T-helper 2 cell treated with Interferon-gamma antibody and Interleukin-4, amounts not matched to agents 5 μg/mL and 100 μg/mL, for 36 hours (primary cell): ENCODE data around the gene AFF1.

Experiments used
- DNase-seq: peaks from one replicate; pipeline ENCODE4 v3.0.0; 2021; ENCODE audit warnings: low spot score
- H3K27ac Mint-ChIP-seq: one replicate; pipeline ENCODE4 v1.8.0; 2021; ENCODE audit warnings: mild to moderate bottlenecking, mixed read lengths
- H3K27me3 Mint-ChIP-seq: one replicate; pipeline ENCODE4 v1.8.0; 2021; ENCODE audit warnings: low read depth, mixed read lengths
- H3K36me3 Mint-ChIP-seq: one replicate; pipeline ENCODE4 v1.8.0; 2021; ENCODE audit warnings: low read depth, mixed read lengths
- H3K4me1 Mint-ChIP-seq: one replicate; pipeline ENCODE4 v1.8.0; 2021; ENCODE audit warnings: low read depth, mixed read lengths
- H3K4me3 Mint-ChIP-seq: one replicate; pipeline ENCODE4 v1.8.0; 2022; ENCODE audit warnings: mild to moderate bottlenecking, moderate library complexity, mixed read lengths
- H3K9me3 Mint-ChIP-seq: one replicate; pipeline ENCODE4 v1.8.0; 2021; ENCODE audit warnings: mixed read lengths

The AFF1 gene

GRCh38 chr4:87109121-87109520 is 174.3 kb downstream of the AFF1 start:
- Mint-ChIP-seq H3K4me1 (peaks cover 11% of the 10 kb centered on the region), H3K27ac (no peak overlapping the region), H3K4me3 (no peak overlapping the region), H3K27me3 (no peaks in the 10 kb centered on the region), H3K9me3 (no peaks in the 10 kb centered on the region), H3K36me3 (peaks cover 33% of the 10 kb centered on the region)
- DNase-seq: no peak

- no peaks in the 10 kb centered on the region for H3K9me3 Mint-ChIP-seq
- H3K27ac Mint-ChIP-seq: no peak overlapping the region
- H3K4me1 Mint-ChIP-seq: peaks cover 10% of the 10 kb centered on the region
- no peak overlapping the region for H3K4me3 Mint-ChIP-seq
- no peak for DNase-seq
- peaks cover 37% of the 10 kb centered on the region for H3K36me3 Mint-ChIP-seq
- no peaks in the 10 kb centered on the region for H3K27me3 Mint-ChIP-seq
Measured at GRCh38 chr4:87109945-87110344, 175.1 kb downstream of the AFF1 start.

- Mint-ChIP-seq H3K4me3 (no peak overlapping the region), H3K27me3 (no peaks in the 10 kb centered on the region), H3K9me3 (no peaks in the 10 kb centered on the region), H3K4me1 (peaks cover 10% of the 10 kb centered on the region), H3K27ac (no peak overlapping the region), H3K36me3 (peaks cover 42% of the 10 kb centered on the region)
- DNase-seq: no peak
Measured at GRCh38 chr4:87112063-87112462, 177.3 kb downstream of the AFF1 start.

GRCh38 chr4:87114245-87115062 is 179.6 kb downstream of the AFF1 start:
- Mint-ChIP-seq H3K36me3 (peaks cover 36% of the 10 kb centered on the region), H3K9me3 (no peaks in the 10 kb centered on the region), H3K27me3 (no peaks in the 10 kb centered on the region), H3K4me3 (no peak overlapping the region), H3K4me1 (peaks cover 10% of the 10 kb centered on the region), H3K27ac (no peak overlapping the region)
- no peak for DNase-seq

GRCh38 chr4:87116231-87116630 is 181.4 kb downstream of the AFF1 start:
- Mint-ChIP-seq H3K27me3 (no peaks in the 10 kb centered on the region), H3K36me3 (peaks cover 40% of the 10 kb centered on the region), H3K4me1 (peaks cover 15% of the 10 kb centered on the region), H3K27ac (no peak overlapping the region), H3K4me3 (no peak overlapping the region), H3K9me3 (no peaks in the 10 kb centered on the region)
- DNase-seq: no peak

GRCh38 chr4:87117051-87117731 is 182.4 kb downstream of the AFF1 start:
- H3K27me3 Mint-ChIP-seq: no peaks in the 10 kb centered on the region
- no peaks in the 10 kb centered on the region for H3K9me3 Mint-ChIP-seq
- H3K27ac Mint-ChIP-seq: no peak overlapping the region
- peaks cover 38% of the 10 kb centered on the region for H3K36me3 Mint-ChIP-seq
- no peak overlapping the region for H3K4me3 Mint-ChIP-seq
- DNase-seq: no peak
- peaks cover 10% of the 10 kb centered on the region for H3K4me1 Mint-ChIP-seq

- Mint-ChIP-seq H3K4me3 (no peak overlapping the region), H3K27me3 (no peaks in the 10 kb centered on the region), H3K36me3 (peaks cover 34% of the 10 kb centered on the region), H3K27ac (no peak overlapping the region), H3K4me1 (peaks cover 7% of the 10 kb centered on the region), H3K9me3 (no peaks in the 10 kb centered on the region)
- DNase-seq: no peak
Measured at GRCh38 chr4:87117732-87118075, 182.9 kb downstream of the AFF1 start.

GRCh38 chr4:87118421-87118820 is 183.6 kb downstream of the AFF1 start:
- no peak overlapping the region for H3K27ac Mint-ChIP-seq
- H3K4me3 Mint-ChIP-seq: no peak overlapping the region
- H3K9me3 Mint-ChIP-seq: no peaks in the 10 kb centered on the region
- H3K36me3 Mint-ChIP-seq: peaks cover 35% of the 10 kb centered on the region
- no peak for DNase-seq
- peaks cover 7% of the 10 kb centered on the region for H3K4me1 Mint-ChIP-seq
- no peaks in the 10 kb centered on the region for H3K27me3 Mint-ChIP-seq

GRCh38 chr4:87118826-87119225 is 184.0 kb downstream of the AFF1 start:
- no peak overlapping the region for H3K27ac Mint-ChIP-seq
- H3K4me1 Mint-ChIP-seq: peaks cover 7% of the 10 kb centered on the region
- no peak overlapping the region for H3K4me3 Mint-ChIP-seq
- no peaks in the 10 kb centered on the region for H3K9me3 Mint-ChIP-seq
- DNase-seq: no peak
- H3K36me3 Mint-ChIP-seq: peaks cover 36% of the 10 kb centered on the region
- no peaks in the 10 kb centered on the region for H3K27me3 Mint-ChIP-seq

- no peak for DNase-seq
- no peaks in the 10 kb centered on the region for H3K27me3 Mint-ChIP-seq
- peaks cover 35% of the 10 kb centered on the region for H3K36me3 Mint-ChIP-seq
- H3K4me1 Mint-ChIP-seq: peaks cover 7% of the 10 kb centered on the region
- H3K9me3 Mint-ChIP-seq: no peaks in the 10 kb centered on the region
- H3K4me3 Mint-ChIP-seq: no peak overlapping the region
- H3K27ac Mint-ChIP-seq: no peak overlapping the region
Measured at GRCh38 chr4:87120010-87120409, 185.2 kb downstream of the AFF1 start.

- peaks cover 40% of the 10 kb centered on the region for H3K36me3 Mint-ChIP-seq
- H3K9me3 Mint-ChIP-seq: no peaks in the 10 kb centered on the region
- no peak for DNase-seq
- no peaks in the 10 kb centered on the region for H3K27me3 Mint-ChIP-seq
- no peak overlapping the region for H3K4me3 Mint-ChIP-seq
- no peak overlapping the region for H3K27ac Mint-ChIP-seq
- peaks cover 7% of the 10 kb centered on the region for H3K4me1 Mint-ChIP-seq
Measured at GRCh38 chr4:87120411-87121162, 185.8 kb downstream of the AFF1 start.

- Mint-ChIP-seq H3K4me1 (peaks cover 7% of the 10 kb centered on the region), H3K27me3 (no peaks in the 10 kb centered on the region), H3K9me3 (no peaks in the 10 kb centered on the region), H3K4me3 (no peak overlapping the region), H3K36me3 (peaks cover 40% of the 10 kb centered on the region), H3K27ac (no peak overlapping the region)
- no peak for DNase-seq
Measured at GRCh38 chr4:87121341-87122065, 186.7 kb downstream of the AFF1 start.

- no peak for DNase-seq
- no peak overlapping the region for H3K4me3 Mint-ChIP-seq
- no peak overlapping the region for H3K27ac Mint-ChIP-seq
- H3K36me3 Mint-ChIP-seq: peaks cover 37% of the 10 kb centered on the region
- no peaks in the 10 kb centered on the region for H3K9me3 Mint-ChIP-seq
- peaks cover 7% of the 10 kb centered on the region for H3K4me1 Mint-ChIP-seq
- no peaks in the 10 kb centered on the region for H3K27me3 Mint-ChIP-seq
Measured at GRCh38 chr4:87122252-87122651, 187.4 kb downstream of the AFF1 start.

- H3K36me3 Mint-ChIP-seq: peaks cover 44% of the 10 kb centered on the region
Measured at GRCh38 chr4:87126056-87126455, 191.2 kb downstream of the AFF1 start.

More at GRCh38 chr4:87126056-87126455, 191.2 kb downstream of the AFF1 start:
- Mint-ChIP-seq H3K27me3 (no peaks in the 10 kb centered on the region), H3K4me3 (no peak overlapping the region), H3K4me1 (no peaks in the 10 kb centered on the region), H3K9me3 (no peaks in the 10 kb centered on the region), H3K27ac (no peak overlapping the region)
- no peak for DNase-seq
